ENCODE data around the gene LRRC3.
"Not testable (repeated sequence)": the region's sequence is repeated elsewhere in the genome, so short reads cannot be mapped to it uniquely, and the experiment has no call there.

The LRRC3 gene

DNA sequence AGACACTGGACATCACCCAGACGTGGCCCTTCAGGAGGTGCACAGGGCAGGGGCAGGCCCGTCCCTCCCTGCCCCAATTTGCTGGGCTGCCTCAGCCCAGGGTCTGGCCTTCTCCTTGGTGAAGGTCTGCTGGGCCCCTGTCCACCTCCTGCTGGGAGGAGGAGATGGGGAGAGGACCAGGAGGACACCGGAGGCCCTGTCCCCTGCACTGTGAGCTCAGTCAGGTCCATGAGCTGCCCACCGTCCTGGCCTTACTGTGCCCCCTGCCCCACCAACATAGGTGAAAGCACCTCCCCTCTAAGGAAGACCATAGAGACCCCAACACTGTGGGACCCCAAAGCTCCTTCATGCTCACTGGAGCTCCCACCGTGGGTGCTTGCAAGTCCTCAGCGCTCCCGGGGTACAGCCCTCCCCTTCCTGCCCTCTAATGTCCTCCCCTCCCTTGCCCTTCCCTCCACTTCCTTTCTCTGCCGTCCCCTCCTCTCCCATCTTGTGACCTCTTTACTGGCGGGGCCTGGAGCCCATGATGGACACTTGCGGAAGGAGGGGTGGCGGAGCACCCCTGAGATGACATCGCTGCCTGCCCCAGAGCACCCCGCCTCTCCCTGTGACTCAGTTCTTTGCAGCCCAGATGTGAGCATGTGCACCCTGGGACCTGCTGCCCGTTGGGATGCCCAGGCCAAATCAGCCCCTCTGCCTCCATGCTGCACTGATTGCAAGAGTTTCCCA, 4.6 kb downstream of the LRRC3 start:
- DNase-seq, result no peak

GRCh38 chr21:44460441-44460755, 5.1 kb downstream of the LRRC3 start:
- DNase-seq, result no peak

DNA sequence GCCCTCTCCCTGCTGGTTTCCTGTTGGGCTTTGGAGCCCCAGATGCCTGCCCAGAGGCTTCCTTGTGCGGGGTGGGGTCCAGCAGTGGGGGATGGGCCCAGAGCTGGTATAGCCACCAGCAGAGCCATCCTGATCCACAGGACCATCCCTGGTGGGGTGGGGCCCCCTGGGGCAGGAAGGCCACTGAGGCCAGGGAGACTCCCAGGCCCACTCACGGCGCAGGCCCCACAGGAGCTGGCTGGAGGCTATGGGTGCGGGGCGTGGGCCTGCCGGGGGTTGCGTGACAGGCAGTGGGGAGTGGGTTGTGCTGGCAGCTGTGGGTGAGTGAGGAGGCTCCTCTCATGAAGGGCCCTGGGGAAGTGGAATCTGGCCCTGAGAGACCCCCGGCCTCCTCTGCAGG, 5.7 kb downstream of the LRRC3 start:
- no peak for DNase-seq

DNA sequence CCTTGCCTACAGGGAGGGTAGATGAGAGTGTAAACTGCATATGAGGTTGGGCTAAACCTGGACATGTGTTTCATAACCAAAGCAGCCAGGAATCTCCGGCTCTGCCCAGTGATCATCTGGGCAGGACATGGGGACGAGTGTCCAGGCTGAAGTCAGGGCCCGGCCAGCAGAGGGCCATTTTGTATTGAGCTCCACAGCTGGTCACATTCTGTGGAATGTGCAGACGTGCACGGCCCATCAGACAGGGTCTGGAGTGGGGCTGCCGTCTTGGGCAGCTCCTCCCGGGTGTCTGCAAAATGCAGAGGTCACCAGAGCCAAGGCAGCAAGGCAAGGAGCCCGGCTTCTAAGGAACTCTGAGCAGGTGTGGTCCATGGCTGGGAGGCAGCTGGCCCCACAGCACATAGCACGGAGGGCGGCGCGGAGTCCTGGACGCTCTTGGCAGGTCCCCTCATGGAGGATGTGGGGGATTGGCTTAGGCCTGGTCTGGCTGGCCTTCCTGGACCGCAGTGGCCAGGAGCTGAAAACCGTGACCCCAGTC, 6.2 kb downstream of the LRRC3 start:
- no peak for DNase-seq

DNA sequence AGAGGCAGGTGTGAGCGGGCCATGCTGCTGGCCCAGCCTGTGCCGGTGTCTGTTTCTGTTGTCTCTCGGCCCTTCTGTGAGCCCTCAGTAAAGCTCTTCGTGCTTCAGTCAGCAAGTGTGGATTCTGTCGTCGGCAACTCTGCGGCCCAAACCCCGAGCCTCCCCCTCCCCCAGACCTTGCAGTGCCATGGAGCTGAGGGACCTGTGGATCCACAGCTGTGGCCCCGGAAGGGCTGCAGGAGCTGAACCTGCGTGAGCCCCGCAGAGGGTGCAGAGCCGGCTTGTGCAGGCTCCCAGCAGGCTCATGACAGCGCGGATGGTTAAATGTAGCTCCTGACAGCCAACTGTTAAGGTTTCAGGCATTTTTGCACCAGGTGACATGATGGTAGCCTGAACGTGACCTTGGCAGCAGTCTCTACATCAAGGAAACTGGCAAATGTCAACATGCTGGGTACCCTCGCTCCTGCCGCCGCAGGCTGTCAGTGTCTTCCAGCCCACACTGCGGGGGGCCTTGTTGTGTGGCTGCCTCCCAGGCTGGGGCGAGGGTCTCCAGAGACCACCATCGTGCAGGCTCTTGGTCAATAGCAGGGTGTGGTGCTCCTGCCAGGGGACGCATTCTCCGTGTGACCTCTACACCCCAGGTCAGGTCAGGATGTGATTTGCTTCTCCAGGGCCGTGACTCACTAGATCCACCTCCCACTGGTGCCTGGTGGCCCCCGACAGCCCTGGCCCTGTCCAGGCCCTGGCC, 7.0 kb downstream of the LRRC3 start:
- DNase-seq, result no peak

GRCh38 chr21:44462834-44463200, 7.5 kb downstream of the LRRC3 start:
- no peak for DNase-seq

DNA sequence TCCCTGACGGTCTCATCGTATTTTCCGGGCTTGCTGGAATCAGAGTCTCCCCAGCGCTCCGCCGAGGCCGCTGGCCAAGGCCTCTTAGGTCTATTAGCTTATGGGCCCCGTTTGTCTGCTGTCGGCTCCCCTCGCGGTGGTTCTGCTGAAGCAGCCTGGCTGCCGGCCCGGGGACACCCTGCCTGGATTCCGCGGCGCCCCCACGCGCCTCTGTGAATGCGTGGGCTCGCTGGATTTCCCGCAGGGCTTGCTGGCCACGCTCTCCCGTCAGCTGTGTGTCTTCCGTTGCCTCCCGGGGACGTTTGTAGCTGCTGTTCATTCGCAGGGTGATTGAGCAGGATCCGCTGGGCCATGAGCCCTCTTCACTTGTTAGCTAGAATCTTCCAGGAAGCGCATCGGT, 8.4 kb downstream of the LRRC3 start:
- no peak for DNase-seq

DNA sequence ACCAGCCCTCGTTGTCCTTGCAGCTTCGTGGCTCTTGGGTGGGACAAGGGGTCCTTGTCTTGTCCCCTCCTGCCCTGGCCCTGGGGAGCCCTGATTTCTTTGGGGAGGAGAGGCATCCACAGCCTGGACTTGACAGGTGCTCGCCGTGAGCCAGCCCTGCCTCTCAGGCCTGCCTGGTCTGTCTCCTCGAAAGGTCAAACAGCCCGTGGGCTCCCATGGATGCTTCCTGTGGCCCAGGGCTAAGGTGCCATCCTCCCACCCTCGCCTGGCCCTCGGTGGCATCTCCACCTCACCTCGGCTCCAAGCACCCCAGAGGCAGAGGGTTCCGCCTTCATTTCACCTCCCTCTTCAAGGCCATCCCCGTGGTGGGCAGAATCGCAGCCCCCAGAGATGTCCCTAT, 9.0 kb downstream of the LRRC3 start:
- DNase-seq, result no peak

DNA sequence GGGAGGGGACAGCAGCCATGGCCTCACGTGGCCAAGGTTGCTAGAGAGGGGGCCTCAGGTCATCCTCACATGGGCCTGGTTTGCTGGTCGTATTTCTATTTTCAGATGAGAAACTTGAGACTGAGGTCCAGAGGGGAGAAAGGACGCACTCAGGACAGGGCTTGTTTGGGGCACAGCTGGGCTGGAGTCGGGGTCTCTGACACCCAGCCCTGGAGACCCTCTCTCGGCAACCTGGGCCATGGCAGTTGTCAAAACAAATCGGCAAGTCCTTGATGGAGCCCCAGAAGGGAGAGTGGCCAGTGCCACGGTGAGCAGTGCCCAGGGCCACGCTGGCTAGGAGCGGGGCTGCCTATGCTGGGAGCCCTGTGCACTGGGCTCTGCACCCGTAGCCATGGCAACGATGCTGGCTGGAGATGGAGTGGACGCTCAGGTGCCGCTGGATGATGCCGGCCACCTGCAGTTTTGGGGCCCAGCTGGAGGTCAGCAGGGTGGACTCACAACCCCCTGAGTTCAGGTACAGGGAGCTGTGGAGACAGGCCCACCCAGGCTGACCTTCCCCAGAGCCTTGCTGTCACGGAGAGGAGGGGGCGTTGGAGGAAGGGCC, 11.1 kb downstream of the LRRC3 start:
- no peak for DNase-seq

- no peak for DNase-seq
These were observed 11.9 kb downstream of the LRRC3 start for GRCh38 chr21:44466996-44467858.

- DNase-seq, result no peak
These were observed 12.5 kb downstream of the LRRC3 start for GRCh38 chr21:44467859-44468195.

- DNase-seq, result no peak
These were observed 16.0 kb downstream of the LRRC3 start for GRCh38 chr21:44471341-44471740.

DNA sequence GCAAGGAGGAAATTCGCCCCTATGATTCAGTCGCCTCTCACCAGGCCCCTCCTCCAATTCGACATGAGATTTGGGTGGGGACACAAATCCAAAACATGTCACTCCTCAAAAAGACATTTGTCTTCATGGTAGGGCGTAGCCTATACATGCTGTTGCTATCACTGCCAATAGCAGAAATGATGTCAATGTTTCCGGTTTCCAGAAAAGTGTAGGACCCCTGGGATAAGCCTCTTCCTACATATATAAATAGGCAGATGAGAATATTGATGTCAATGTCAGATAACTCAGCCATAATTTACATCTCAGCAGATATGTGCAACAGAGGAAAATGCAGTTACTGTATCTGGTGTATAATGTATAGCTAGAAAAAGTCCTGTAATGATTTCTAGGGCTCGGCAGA, 16.7 kb downstream of the LRRC3 start:
- DNase-seq, result no peak

- DNase-seq, result no peak
These were observed 18.7 kb downstream of the LRRC3 start for GRCh38 chr21:44473915-44474555.

- DNase-seq, result no peak
These were observed 20.0 kb downstream of the LRRC3 start for GRCh38 chr21:44475266-44475845.

GRCh38 chr21:44477131-44477530, 21.8 kb downstream of the LRRC3 start:
- DNase-seq, result no peak

GRCh38 chr21:44477712-44478111, 22.4 kb downstream of the LRRC3 start:
- DNase-seq, result no peak

- no peak for DNase-seq
These were observed 23.0 kb downstream of the LRRC3 start for GRCh38 chr21:44478124-44478800.

DNA sequence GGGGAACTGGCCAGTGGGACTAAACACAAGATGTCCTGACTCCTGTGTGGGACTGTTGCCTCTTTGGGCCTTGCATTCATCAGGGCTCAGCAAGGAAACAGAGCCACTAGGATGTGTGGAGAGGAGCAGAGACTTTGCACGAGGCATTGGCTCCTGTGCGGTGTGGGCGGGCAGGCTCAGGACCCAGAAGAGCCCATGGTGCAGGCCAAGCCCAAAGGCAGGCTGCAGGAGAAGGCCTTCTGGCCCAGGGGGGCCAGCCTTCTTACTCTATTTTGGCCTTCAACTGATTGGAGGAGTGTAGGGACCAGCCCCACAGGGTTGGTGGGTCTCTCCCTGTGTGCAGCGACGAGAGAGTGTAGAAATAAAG, 23.5 kb downstream of the LRRC3 start:
- no peak for DNase-seq

- not testable (repeated sequence) for DNase-seq
These were observed 24.4 kb downstream of the LRRC3 start for GRCh38 chr21:44479556-44480199.
